HepG2 (cell line): ENCODE measurements around the gene ZNF587B. TPM values are rescaled to one million over a fixed set of nuclear protein-coding genes. Genes with fewer than 3 reads are reported as not detected.
A peak's percentile ranks its signal among the peaks of the same experiment; 100 is the strongest.

Source experiments
- FOXJ3 ChIP-seq: sonication (generic); formaldehyde crosslinking; IDR thresholded peaks from 2 replicates; pipeline ENCODE4 v1.4.0; 2020; ENCODE audit warnings: missing genetic modification reagents, mild to moderate bottlenecking, borderline replicate concordance
- MAF1 ChIP-seq: sonication (generic); formaldehyde crosslinking; IDR thresholded peaks from 2 replicates; pipeline ENCODE4 v1.5.0; 2020; ENCODE audit warnings: missing genetic modification reagents, borderline replicate concordance
- NFYB ChIP-seq: sonication (generic); formaldehyde crosslinking; IDR thresholded peaks from 2 replicates; pipeline ENCODE4 v1.4.0; 2020; ENCODE audit warnings: missing genetic modification reagents
- PHF21A ChIP-seq: sonication (generic); formaldehyde crosslinking; IDR thresholded peaks from 2 replicates; pipeline ENCODE4 v1.5.0; 2020; ENCODE audit warnings: mild to moderate bottlenecking, missing genetic modification reagents
- SMC3 ChIP-seq: IDR thresholded peaks from 2 replicates; pipeline ENCODE4 v1.6.1; 2011; ENCODE audit warnings: low read length, improper control_type of control experiment
- SNAPC4 ChIP-seq: sonication (generic); formaldehyde crosslinking; IDR thresholded peaks from 2 replicates; pipeline ENCODE4 v1.4.0; 2020; ENCODE audit warnings: mild to moderate bottlenecking, missing genetic modification reagents
- SRF ChIP-seq: IDR thresholded peaks from 2 replicates; pipeline ENCODE4 v1.6.1; 2011; ENCODE audit warnings: mild to moderate bottlenecking, low read depth, low read length, moderate library complexity
- ZNF224 ChIP-seq: sonication (generic); formaldehyde crosslinking; IDR thresholded peaks from 2 replicates; pipeline ENCODE4 v1.5.0; 2020; ENCODE audit warnings: mild to moderate bottlenecking, missing genetic modification reagents
- ZNF260 ChIP-seq: sonication (generic); formaldehyde crosslinking; IDR thresholded peaks from 2 replicates; pipeline ENCODE4 v1.4.0; 2020; ENCODE audit warnings: missing genetic modification reagents, low read depth, mild to moderate bottlenecking, borderline replicate concordance
- ZNF430 ChIP-seq: sonication (generic); formaldehyde crosslinking; IDR thresholded peaks from 2 replicates; pipeline ENCODE4 v1.9.0; 2021; ENCODE audit warnings: mild to moderate bottlenecking, missing genetic modification reagents
- ZZZ3 ChIP-seq: sonication (generic); formaldehyde crosslinking; IDR thresholded peaks from 2 replicates; pipeline ENCODE4 v1.4.0; 2020; ENCODE audit warnings: missing genetic modification reagents, mild to moderate bottlenecking, borderline replicate concordance
- polyA plus RNA-seq, 8 experiments: library from polyadenylated mRNA; depleted of rRNA in 3 of 8; stranded (reverse) in 7 of 8; unstranded in 1 of 8; fragments of >200 nt; fragmentation: Illumina TruSeq in 4 of 8; extraction: Trizol in 4 of 8; gene quantifications; 2 replicates each; pipeline versions ENCODE4 v1.2.1 to v1.2.3, GENCODE V29; 2011 to 2016; ENCODE audit warnings: low read depth in 4 of 8, missing spikeins in 1 of 8, mixed read lengths in 1 of 8; ENCODE audit not compliant: insufficient read depth in 1 of 8
- total RNA-seq, 5 experiments: library from RNA; depleted of rRNA; stranded (reverse); fragments of >200 nt; fragmentation: Illumina TruSeq; extraction: Trizol; gene quantifications; 2 replicates each; pipeline ENCODE4 v1.2.3, GENCODE V29; 2016; ENCODE audit warnings: low read depth in 1 of 5

ZNF587B gene
- total and polyA plus RNA-seq, 2 of the 13 experiments (the other 11 are each of a cell fraction or from before 2014, with no cell fraction given), result 5.2 to 29.9 TPM

GRCh38 chr19:57815247-57816075 is 14.6 kb upstream of the ZNF587B start (continued):
- TF ChIP-seq MAF1 (CRISPR knock-in tag), result no peak
- no peak for TF ChIP-seq FOXJ3 (CRISPR knock-in tag)
- TF ChIP-seq SNAPC4 (CRISPR knock-in tag), result no peak
- no peak for TF ChIP-seq SRF
- no peak for TF ChIP-seq NFYB
- 0 out of 2 replicates have a peak, but pooled peaks have one; percentile 2 for TF ChIP-seq ZNF224
- TF ChIP-seq ZNF260 (CRISPR knock-in tag), result no peak
- no peak for TF ChIP-seq PHF21A (CRISPR knock-in tag)
- TF ChIP-seq SMC3, result no peak
- no peak for TF ChIP-seq ZNF430
- TF ChIP-seq ZZZ3 (CRISPR knock-in tag), result no peak
